IMR-90 (cell line): Measurements from ENCODE around the gene PPP3CB. TPM values are rescaled to one million over a fixed set of nuclear protein-coding genes. Genes with fewer than 3 reads are reported as not detected.

Experiments
- ATAC-seq: fragments of 200-7000 bp; cut with Tn5 transposase; 2 replicates; pipeline ENCODE4 v1.9.1; 2020; ENCODE audit warnings: low read depth, mild to moderate bottlenecking, moderate library complexity
- BruUV-seq: library from RNA; stranded (reverse); fragments of 400-500 nt; replicated peaks from 2 replicates; lab custom pipeline; 2021; lab: Mats Ljungman, UMichigan
- CTCF ChIA-PET: fragments of 300-600 bp; formaldehyde crosslinking; extraction: SDS; loops from one replicate; lab custom pipeline; 2021; ENCODE audit warnings: antibody characterized with exemption; lab: Yijun Ruan, JAX
- POLR2A ChIA-PET: fragments of 300-600 bp; sonication (Branson Sonifier 250); formaldehyde crosslinking; loops from one replicate; lab custom pipeline; 2022; ENCODE audit warnings: antibody characterized with exemption; ENCODE audit not compliant: unreplicated experiment; lab: Charles Lee
- DNase-seq: peaks from one replicate; pipeline ENCODE4 v3.0.0; 2013
- H2AFZ ChIP-seq: replicated peaks from 2 replicates; pipeline ENCODE3; 2013; ENCODE audit warnings: low read length, mild to moderate bottlenecking; ENCODE audit not compliant: poor library complexity
- H2AK5ac ChIP-seq: 2 replicates; pipeline ENCODE4 v1.6.1; 2013; ENCODE audit warnings: low read depth, low read length, inconsistent platforms
- H2AK9ac ChIP-seq: replicated peaks from 2 replicates; pipeline ENCODE3; 2013; ENCODE audit warnings: mild to moderate bottlenecking, low read depth, low read length, moderate library complexity; ENCODE audit not compliant: poor library complexity
- H2BK120ac ChIP-seq: 2 replicates; pipeline ENCODE4 v1.6.1; 2013; ENCODE audit warnings: low read depth, low read length, inconsistent platforms
- H2BK15ac ChIP-seq: 3 replicates; pipeline ENCODE4 v1.6.1; 2013; ENCODE audit warnings: low read depth, low read length, inconsistent platforms
- H2BK20ac ChIP-seq: 2 replicates; pipeline ENCODE4 v1.6.1; 2013; ENCODE audit warnings: low read depth, mild to moderate bottlenecking, inconsistent platforms, low read length, moderate library complexity
- H2BK5ac ChIP-seq: 2 replicates; pipeline ENCODE4 v1.6.1; 2013; ENCODE audit warnings: mild to moderate bottlenecking, low read depth, low read length, inconsistent platforms; ENCODE audit not compliant: poor library complexity, severe bottlenecking
- H3K14ac ChIP-seq: replicated peaks from 2 replicates; pipeline ENCODE4 v1.6.1; 2013; ENCODE audit warnings: low read depth, low read length, inconsistent platforms
- H3K18ac ChIP-seq: 2 replicates; pipeline ENCODE4 v1.6.1; 2013; ENCODE audit warnings: low read depth, low read length, control low read depth
- H3K23ac ChIP-seq: 2 replicates; pipeline ENCODE4 v1.6.1; 2013; ENCODE audit warnings: low read depth, low read length, inconsistent platforms
- H3K27ac ChIP-seq: 2 replicates; pipeline ENCODE4 v1.5.1; 2013; ENCODE audit warnings: mild to moderate bottlenecking, control low read depth, low read length; ENCODE audit not compliant: insufficient read depth
- H3K27me3 ChIP-seq: 2 replicates; pipeline ENCODE4 v1.6.1; 2013; ENCODE audit warnings: low read length; ENCODE audit not compliant: control insufficient read depth, insufficient read depth
- H3K36me3 ChIP-seq: 2 replicates; pipeline ENCODE4 v1.6.1; 2013; ENCODE audit warnings: low read length, mixed read lengths; ENCODE audit not compliant: control insufficient read depth, insufficient read depth
- H3K4ac ChIP-seq: 2 replicates; pipeline ENCODE4 v1.6.1; 2013; ENCODE audit warnings: low read depth, low read length, inconsistent platforms
- H3K4me1 ChIP-seq: 2 replicates; pipeline ENCODE4 v1.6.1; 2013; ENCODE audit warnings: low read length, mixed read lengths; ENCODE audit not compliant: control insufficient read depth, insufficient read depth
- H3K4me2 ChIP-seq: 2 replicates; pipeline ENCODE4 v1.6.1; 2013; ENCODE audit warnings: low read depth, mild to moderate bottlenecking, control low read depth, low read length, moderate library complexity
- H3K4me3 ChIP-seq: 2 replicates; pipeline ENCODE4 v1.5.1; 2013; ENCODE audit warnings: low read depth, mild to moderate bottlenecking, control low read depth, low read length, moderate library complexity; ENCODE audit not compliant: insufficient read depth
- H3K56ac ChIP-seq: 2 replicates; pipeline ENCODE4 v1.6.1; 2013; ENCODE audit warnings: low read length, inconsistent platforms; ENCODE audit not compliant: insufficient read depth; ENCODE audit errors: extremely low read depth
- H3K79me1 ChIP-seq, 2 experiments: 2 replicates each; pipeline ENCODE4 v1.6.1; 2013; ENCODE audit warnings: low read length in 2 of 2, inconsistent platforms in 1 of 2, low read depth in 1 of 2
- H3K9ac ChIP-seq: 2 replicates; pipeline ENCODE4 v1.6.1; 2013; ENCODE audit warnings: low read depth, low read length, control low read depth
- H3K9me1 ChIP-seq: 2 replicates; pipeline ENCODE4 v1.6.1; 2013; ENCODE audit warnings: low read length, inconsistent platforms; ENCODE audit not compliant: insufficient read depth
- H3K9me3 ChIP-seq: 2 replicates; pipeline ENCODE4 v1.6.1; 2013; ENCODE audit warnings: low read length; ENCODE audit not compliant: control insufficient read depth, insufficient read depth
- H4K20me1 ChIP-seq: 2 replicates; pipeline ENCODE4 v1.6.1; 2013; ENCODE audit warnings: low read length, inconsistent platforms; ENCODE audit not compliant: insufficient read depth
- H4K5ac ChIP-seq: 2 replicates; pipeline ENCODE4 v1.6.1; 2013; ENCODE audit warnings: mild to moderate bottlenecking, low read depth, low read length, control low read depth
- H4K8ac ChIP-seq, 2 experiments: 2 replicates each; pipeline ENCODE4 v1.6.1; 2013; ENCODE audit warnings: low read depth in 2 of 2, low read length in 2 of 2, control low read depth in 1 of 2, inconsistent platforms in 1 of 2
- H4K91ac ChIP-seq: 2 replicates; pipeline ENCODE4 v1.6.1; 2013; ENCODE audit warnings: low read depth, low read length, inconsistent platforms; ENCODE audit not compliant: insufficient read depth
- BHLHE40 ChIP-seq: fragments of 150-350 bp; IDR thresholded peaks from 2 replicates; pipeline ENCODE4 v1.6.1; 2016; ENCODE audit warnings: mild to moderate bottlenecking, low read depth, low read length
- CEBPB ChIP-seq: IDR thresholded peaks from 2 replicates; pipeline ENCODE4 v1.6.1; 2012; ENCODE audit warnings: low read depth, low read length, improper control_type of control experiment
- CHD1 ChIP-seq: IDR thresholded peaks from 2 replicates; pipeline ENCODE4 v1.6.1; 2012; ENCODE audit warnings: low read depth, low read length, improper control_type of control experiment
- CTCF ChIP-seq: conservative IDR thresholded peaks from 2 replicates; pipeline ENCODE4 v1.5.1; 2012; ENCODE audit warnings: mild to moderate bottlenecking, low read depth, low read length, improper control_type of control experiment
- ELK1 ChIP-seq: fragments of 150-350 bp; IDR thresholded peaks from 2 replicates; pipeline ENCODE4 v1.6.1; 2016; ENCODE audit warnings: low read depth, mild to moderate bottlenecking, low read length, moderate library complexity, borderline replicate concordance
- FOS ChIP-seq: fragments of 150-350 bp; IDR thresholded peaks from 2 replicates; pipeline ENCODE4 v1.6.1; 2016; ENCODE audit warnings: low read depth, low read length
- MAFK ChIP-seq: IDR thresholded peaks from 2 replicates; pipeline ENCODE4 v1.6.1; 2012; ENCODE audit warnings: low read depth, low read length, improper control_type of control experiment
- MAZ ChIP-seq: IDR thresholded peaks from 2 replicates; pipeline ENCODE4 v1.6.1; 2012; ENCODE audit warnings: low read depth, mild to moderate bottlenecking, low read length, improper control_type of control experiment, moderate library complexity, borderline replicate concordance
- MXI1 ChIP-seq: IDR thresholded peaks from 2 replicates; pipeline ENCODE4 v1.6.1; 2012; ENCODE audit warnings: low read depth, mild to moderate bottlenecking, low read length, moderate library complexity, borderline replicate concordance
- NFE2L2 ChIP-seq: fragments of 150-350 bp; IDR thresholded peaks from 2 replicates; pipeline ENCODE4 v1.6.1; 2016; ENCODE audit warnings: low read depth, mild to moderate bottlenecking, low read length
- POLR2A ChIP-seq: IDR thresholded peaks from 2 replicates; pipeline ENCODE4 v1.6.1; 2012; ENCODE audit warnings: mild to moderate bottlenecking, low read depth, low read length
- RAD21 ChIP-seq: IDR thresholded peaks from 2 replicates; pipeline ENCODE4 v1.6.1; 2012; ENCODE audit warnings: low read length, improper control_type of control experiment
- RCOR1 ChIP-seq: IDR thresholded peaks from 2 replicates; pipeline ENCODE4 v1.6.1; 2012; ENCODE audit warnings: mild to moderate bottlenecking, low read length, improper control_type of control experiment; ENCODE audit not compliant: insufficient replicate concordance
- RFX5 ChIP-seq: IDR thresholded peaks from 2 replicates; pipeline ENCODE4 v1.8.0; 2012; ENCODE audit warnings: low read depth, mild to moderate bottlenecking, low read length, moderate library complexity
- SMC3 ChIP-seq: fragments of 150-350 bp; IDR thresholded peaks from 2 replicates; pipeline ENCODE4 v1.6.1; 2016; ENCODE audit warnings: low read depth, mild to moderate bottlenecking, antibody characterized with exemption, low read length, moderate library complexity
- USF2 ChIP-seq: fragments of 150-350 bp; IDR thresholded peaks from 2 replicates; pipeline ENCODE4 v1.6.1; 2017; ENCODE audit warnings: mild to moderate bottlenecking, antibody characterized with exemption, low read length, low read depth
- WGBS, 2 experiments: methylation state at CpG; one replicate each; pipeline versions ENCODE4 v1.1.5 to v1.1.7; 2013; ENCODE audit warnings: missing lambda C conversion rate in 2 of 2; ENCODE audit not compliant: insufficient read length in 1 of 2; ENCODE audit errors: extremely low coverage in 2 of 2; 5-methylcytosine and 5-hydroxymethylcytosine counted together
- dilution Hi-C: fragments of 300-500 bp; cut with HindIII; formaldehyde crosslinking; loops from one replicate; pipeline ENCODE4 v1.14.3; 2018; ENCODE audit warnings: low sequenced_read_pairs; ENCODE audit not compliant: unreplicated experiment
- in situ Hi-C: fragments of 300-500 bp; cut with MboI; formaldehyde crosslinking; loops from 3 replicates; pipeline ENCODE4 v1.14.3; 2019; ENCODE audit warnings: low sequenced_read_pairs, inconsistent platforms, mixed read lengths
- intact Hi-C: fragments of 100-400 bp; cut with micrococcal nuclease; formaldehyde crosslinking; loops from 2 replicates; pipeline ENCODE4 v1.10.0; 2022
- polyA plus RNA-seq, 3 experiments: library from polyadenylated mRNA; depleted of rRNA; stranded (reverse); fragments of >200 nt; gene quantifications; 2 replicates each; pipeline ENCODE4 v1.2.3, GENCODE V29; 2012; ENCODE audit warnings: low replicate concordance in 1 of 3
- total RNA-seq: library from RNA; depleted of rRNA; stranded (reverse); fragments of >200 nt; gene quantifications from 2 replicates; pipeline ENCODE4 v1.2.3, GENCODE V29; 2012

The PPP3CB gene
- total and polyA plus RNA-seq, 2 of the 4 experiments (the other 2 are of a cell fraction): 22.9 to 36.4 TPM

- dilution Hi-C loops (no loop called here), intact Hi-C loops (no loop called here), in situ Hi-C loops (no loop called here)
- H2AK5ac ChIP-seq: no peak overlapping the region
- H2BK20ac ChIP-seq: no peak overlapping the region
- CTCF ChIA-PET: no interaction called here
- peaks cover 21 to 65% of the 10 kb centered on the region in 2 experiments for H3K79me1 ChIP-seq
- DNase-seq: no peak
- H4K91ac ChIP-seq: no peak overlapping the region
- H3K9me1 ChIP-seq: no peaks in the 10 kb centered on the region; the same call in 1 of the 2 replicates
- no peak overlapping the region for H3K23ac ChIP-seq
- no peak overlapping the region for H2AK9ac ChIP-seq
- no peak overlapping the region for H2AFZ ChIP-seq
- peaks cover 1% of the 10 kb centered on the region; the same call in 1 of the 2 replicates for H3K4me1 ChIP-seq
- no peak overlapping the region for H3K9ac ChIP-seq
- POLR2A ChIA-PET: interaction anchor here (0.7 kb wide), 1 partner anchor 16 kb away, joined by 22 read pairs; no protein-coding TSS in a partner anchor
- no peak overlapping the region for H2BK120ac ChIP-seq
- H3K27ac ChIP-seq: no peak overlapping the region
- H3K4ac ChIP-seq: no peak overlapping the region
- H3K56ac ChIP-seq: no peak overlapping the region
- ATAC-seq: no peak
- H3K4me2 ChIP-seq: no peak overlapping the region
- no peaks in the 10 kb centered on the region for H3K27me3 ChIP-seq
- no peak overlapping the region for H3K14ac ChIP-seq
- H4K20me1 ChIP-seq: peaks cover 3% of the 10 kb centered on the region; the same call in 1 of the 2 replicates
- no peak overlapping the region for H4K8ac ChIP-seq
- no peaks in the 10 kb centered on the region for H3K9me3 ChIP-seq
- BruUV-seq: no TSS peak
- H3K4me3 ChIP-seq: no peak overlapping the region
- no peak overlapping the region for H2BK15ac ChIP-seq
- no peak overlapping the region for H3K18ac ChIP-seq
- H4K5ac ChIP-seq: no peak overlapping the region
- H2BK5ac ChIP-seq: no peak overlapping the region
- TF ChIP-seq RCOR1: no peak
- TF ChIP-seq BHLHE40: no peak
- TF ChIP-seq CHD1: no peak
- TF ChIP-seq NFE2L2: no peak
- no peak for TF ChIP-seq USF2
- TF ChIP-seq CTCF: no peak
- no peak for TF ChIP-seq ELK1
- TF ChIP-seq SMC3: no peak
- TF ChIP-seq FOS: no peak
- TF ChIP-seq MAFK: no peak
- no peak for TF ChIP-seq RAD21
- TF ChIP-seq POLR2A: no peak
- no peak for TF ChIP-seq MAZ
- TF ChIP-seq CEBPB: no peak
- TF ChIP-seq MXI1: no peak
- no peak for TF ChIP-seq RFX5
- 80% methylated on average over 1 of the region's 4 CpGs; no CpG with 5 or more reads in 1 of the 2 experiments for WGBS, 2 experiments
- H3K36me3 ChIP-seq: no peaks in the 10 kb centered on the region
Observed at GRCh38 chr10:73486601-73487000, 9.2 kb downstream of the PPP3CB start.
